ENCODE measurements around the gene TNFRSF8. TPM values are rescaled to one million over a fixed set of nuclear protein-coding genes. Genes with fewer than 3 reads are reported as not detected.
A peak's percentile ranks its signal among the peaks of the same experiment; 100 is the strongest.

Gene TNFRSF8
- total and polyA plus RNA-seq, 10 donors: 1.3 to 7.6 (median 2.0) TPM

DNA sequence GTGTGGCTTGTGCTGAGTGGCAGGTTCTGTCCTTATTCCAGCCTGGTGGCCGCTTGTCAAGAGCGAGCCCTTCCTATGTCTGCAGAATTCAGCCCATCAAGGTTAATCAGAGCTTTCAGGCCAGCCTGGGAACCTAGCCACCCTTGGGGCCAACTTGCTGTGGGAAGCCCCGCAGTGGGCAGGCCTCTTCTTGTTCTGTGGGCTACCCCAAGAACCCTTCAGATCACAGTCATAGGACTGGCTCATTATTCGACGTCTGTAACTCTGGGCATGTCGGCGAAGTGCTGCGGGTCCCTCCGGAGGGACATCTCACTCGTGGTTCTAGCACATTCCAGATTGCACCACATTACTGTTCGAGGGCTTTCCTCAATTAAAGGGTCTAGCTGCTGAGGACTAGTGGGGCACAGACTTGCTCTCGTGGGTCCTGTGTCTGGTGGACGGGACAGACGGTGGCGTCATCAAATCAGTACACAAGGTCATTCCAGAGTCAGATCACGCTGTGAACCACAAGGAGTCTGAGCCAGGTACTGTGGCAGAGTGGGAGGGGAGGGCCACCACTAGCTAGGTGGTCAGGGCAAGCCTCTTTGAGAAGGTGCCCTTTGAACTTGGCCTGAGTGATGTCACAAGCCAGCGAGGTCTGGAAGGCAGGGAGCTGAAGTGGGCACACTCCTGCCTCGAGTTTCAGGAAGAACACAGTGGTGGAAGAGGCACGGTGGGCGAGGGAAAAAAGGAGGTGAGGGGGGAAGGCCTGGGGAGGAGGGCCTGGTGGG lies 83.4 kb downstream of the TNFRSF8 start:
- intact Hi-C loops (cut with DNase I; ENCODE audit: low total_unique reads): no loop called here
- Histone ChIP-seq H3K36me3 (no peaks in the 10 kb centered on the region), H3K4me3 (no peak overlapping the region), H3K27ac (peak overlapping the region; percentile 17 to 99 (median 96)), H3K27me3 (replicated peaks in 1 of 7) (no peaks in the 10 kb centered on the region), H3K9me3 (peaks cover 0 to 6% (median 0%) of the 10 kb centered on the region in 8 donors), H3K4me1 (peaks cover 49 to 100% (median 92%) of the 10 kb centered on the region in 6 donors)
- no peak for TF ChIP-seq POLR2A (IDR thresholded peaks at IDR 0.05)
- TF ChIP-seq POLR2AphosphoS5 (IDR thresholded peaks at IDR 0.05): no peak
- TF ChIP-seq, protein P1, sequence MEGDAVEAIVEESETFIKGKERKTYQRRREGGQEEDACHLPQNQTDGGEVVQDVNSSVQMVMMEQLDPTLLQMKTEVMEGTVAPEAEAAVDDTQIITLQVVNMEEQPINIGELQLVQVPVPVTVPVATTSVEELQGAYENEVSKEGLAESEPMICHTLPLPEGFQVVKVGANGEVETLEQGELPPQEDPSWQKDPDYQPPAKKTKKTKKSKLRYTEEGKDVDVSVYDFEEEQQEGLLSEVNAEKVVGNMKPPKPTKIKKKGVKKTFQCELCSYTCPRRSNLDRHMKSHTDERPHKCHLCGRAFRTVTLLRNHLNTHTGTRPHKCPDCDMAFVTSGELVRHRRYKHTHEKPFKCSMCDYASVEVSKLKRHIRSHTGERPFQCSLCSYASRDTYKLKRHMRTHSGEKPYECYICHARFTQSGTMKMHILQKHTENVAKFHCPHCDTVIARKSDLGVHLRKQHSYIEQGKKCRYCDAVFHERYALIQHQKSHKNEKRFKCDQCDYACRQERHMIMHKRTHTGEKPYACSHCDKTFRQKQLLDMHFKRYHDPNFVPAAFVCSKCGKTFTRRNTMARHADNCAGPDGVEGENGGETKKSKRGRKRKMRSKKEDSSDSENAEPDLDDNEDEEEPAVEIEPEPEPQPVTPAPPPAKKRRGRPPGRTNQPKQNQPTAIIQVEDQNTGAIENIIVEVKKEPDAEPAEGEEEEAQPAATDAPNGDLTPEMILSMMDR (IDR thresholded peaks at IDR 0.05 in 8 of 11, conservative IDR thresholded peaks at IDR 0.05 in 3 of 11): no peak
- 68 to 86% (median 78%) methylated on average over 16 to 20 of the region's 20 CpGs for WGBS, 5 donors
- DNase-seq: no peak

DNA sequence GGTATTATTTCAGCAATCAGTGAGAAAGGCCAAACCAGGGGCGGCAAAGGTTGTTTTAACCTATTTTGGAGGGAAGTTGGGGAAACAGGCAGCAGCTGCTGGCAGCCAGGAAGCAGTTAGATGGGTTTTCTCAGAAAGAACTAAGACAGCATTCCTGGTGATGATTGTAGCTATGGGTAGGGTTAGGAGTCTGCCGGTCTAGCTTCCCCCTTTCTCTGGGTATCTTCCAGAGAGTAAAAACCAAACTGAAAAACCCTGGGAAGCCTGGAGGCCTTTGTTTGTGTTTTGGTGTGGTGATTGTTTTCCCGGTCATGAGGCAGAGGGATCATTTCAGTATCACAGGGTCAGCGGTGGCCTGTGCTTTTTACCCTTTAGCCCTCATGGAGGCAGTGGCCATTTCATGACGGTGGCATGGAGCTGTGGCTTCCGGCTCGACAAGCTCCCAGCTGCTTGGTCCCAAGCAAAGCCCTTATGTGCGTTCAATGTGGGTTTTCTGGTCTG lies 84.1 kb downstream of the TNFRSF8 start:
- Histone ChIP-seq H3K9me3 (peaks cover 0 to 6% (median 0%) of the 10 kb centered on the region in 8 donors), H3K36me3 (no peaks in the 10 kb centered on the region)
- intact Hi-C loops (cut with DNase I; ENCODE audit: low total_unique reads): no loop called here

DNA sequence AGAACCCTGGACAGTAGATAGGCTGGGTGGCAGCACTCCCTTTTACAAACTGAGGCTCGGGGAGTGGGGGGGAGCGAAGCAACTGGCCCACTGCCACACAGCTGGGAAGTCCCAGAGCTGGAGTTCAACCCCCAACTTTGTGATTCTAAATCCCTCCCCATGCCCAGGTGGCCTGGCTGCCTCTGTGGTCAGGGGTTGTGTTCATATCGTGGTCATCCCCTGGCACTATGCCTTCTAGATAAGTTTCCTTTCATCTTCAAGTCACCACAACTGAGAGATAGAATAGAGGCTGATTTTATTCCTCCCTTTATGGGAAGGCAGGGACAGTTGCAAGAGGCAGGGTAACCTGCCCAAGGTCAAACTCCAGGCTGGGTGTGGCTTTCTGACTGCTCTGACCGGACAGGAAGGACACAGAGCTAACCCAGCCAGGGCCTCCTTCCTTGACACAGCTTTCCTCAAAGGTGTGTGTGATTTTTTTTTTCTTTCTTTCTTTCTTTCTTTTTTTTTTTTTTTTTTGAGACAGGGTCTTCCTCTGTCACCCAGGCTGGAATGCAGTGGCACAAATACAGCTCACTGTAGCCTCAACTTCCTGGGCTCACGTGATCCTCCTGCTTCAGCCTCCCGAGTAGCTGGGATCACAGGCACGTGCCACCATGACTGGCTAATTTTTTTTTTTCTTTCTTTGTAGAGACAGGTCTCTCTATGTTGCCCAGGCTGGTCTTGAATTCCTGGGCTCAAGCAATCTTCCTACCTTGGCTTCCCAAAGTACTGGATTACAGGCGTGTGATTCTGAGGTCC lies 85.3 kb downstream of the TNFRSF8 start:
- H3K4me3 ChIP-seq: peak overlapping the region in 1 of 8 donors; percentile 61
- DNase-seq: no peak
- no peaks in the 10 kb centered on the region for H3K36me3 ChIP-seq
- H3K27ac ChIP-seq: peak overlapping the region; percentile 10 to 99 (median 96)
- H3K27me3 ChIP-seq (replicated peaks in 1 of 7): no peaks in the 10 kb centered on the region
- TF ChIP-seq POLR2AphosphoS5 (IDR thresholded peaks at IDR 0.05) (no peak), POLR2A (IDR thresholded peaks at IDR 0.05) (no peak)
- TF ChIP-seq, protein P1 (IDR thresholded peaks at IDR 0.05 in 8 of 11, conservative IDR thresholded peaks at IDR 0.05 in 3 of 11): no peak
- H3K9me3 ChIP-seq: peaks cover 0 to 6% (median 0%) of the 10 kb centered on the region in 8 donors
- WGBS, 5 donors: 49 to 58% (median 55%) methylated on average over 8 of the region's 8 CpGs
- intact Hi-C loops (cut with DNase I; ENCODE audit: low total_unique reads): no loop called here
- H3K4me1 ChIP-seq: peaks cover 61 to 100% (median 92%) of the 10 kb centered on the region in 6 donors

More for the DNA sequence above, 84.1 kb downstream of the TNFRSF8 start:
- Histone ChIP-seq H3K27me3 (replicated peaks in 1 of 7) (no peaks in the 10 kb centered on the region), H3K27ac (peak overlapping the region; percentile 17 to 99 (median 96)), H3K4me3 (peak overlapping the region in 1 of 8 donors; percentile 18), H3K4me1 (peaks cover 56 to 100% (median 92%) of the 10 kb centered on the region in 6 donors)
- DNase-seq: no peak
- TF ChIP-seq, protein P1 (IDR thresholded peaks at IDR 0.05 in 8 of 11, conservative IDR thresholded peaks at IDR 0.05 in 3 of 11): no peak
- TF ChIP-seq POLR2AphosphoS5 (IDR thresholded peaks at IDR 0.05): no peak
- TF ChIP-seq POLR2A (IDR thresholded peaks at IDR 0.05): no peak
- WGBS, 5 donors: 59 to 69% (median 65%) methylated on average over 8 of the region's 8 CpGs

Measured in spleen (tissue), 11 donors.